ENCODE measurements around the gene CYBC1. TPM values are rescaled to one million over a fixed set of nuclear protein-coding genes. Genes with fewer than 3 reads are reported as not detected.

CYBC1 gene
- total and polyA plus RNA-seq, 4 donors = 30.3 to 83.0 (median 60.3) TPM

- Histone ChIP-seq H3K27ac (ENCODE audit: low read depth, low read length) (no peak overlapping the region), H3K4me3 (ENCODE audit: low read depth, low read length) (no peak overlapping the region), H3K27me3 (ENCODE audit: control insufficient read depth, insufficient read depth, low read length) (no peaks in the 10 kb centered on the region), H3K4me1 (ENCODE audit: control insufficient read depth, insufficient read depth, low read length) (peaks cover 11% of the 10 kb centered on the region), H3K9me3 (ENCODE audit: control insufficient read depth, insufficient read depth, low read length) (no peaks in the 10 kb centered on the region), H3K36me3 (ENCODE audit: control insufficient read depth, insufficient read depth, low read length) (peaks cover 93% of the 10 kb centered on the region)
- WGBS (ENCODE audit: insufficient coverage) = 86% methylated on average over 26 of the region's 26 CpGs
- DNase-seq (ENCODE audit: low read depth in 4 of 6, low spot score in 6 of 6) = no peak
Observed at GRCh38 chr17:82438401-82439193, 12.0 kb downstream of the CYBC1 start.

- Histone ChIP-seq H3K4me3 (ENCODE audit: low read depth, low read length) (no peak overlapping the region), H3K27me3 (ENCODE audit: control insufficient read depth, insufficient read depth, low read length) (no peaks in the 10 kb centered on the region), H3K4me1 (ENCODE audit: control insufficient read depth, insufficient read depth, low read length) (peaks cover 11% of the 10 kb centered on the region), H3K9me3 (ENCODE audit: control insufficient read depth, insufficient read depth, low read length) (no peaks in the 10 kb centered on the region), H3K27ac (ENCODE audit: low read depth, low read length) (no peak overlapping the region), H3K36me3 (ENCODE audit: control insufficient read depth, insufficient read depth, low read length) (peaks cover 84% of the 10 kb centered on the region)
- no peak for DNase-seq (ENCODE audit: low read depth in 4 of 6, low spot score in 6 of 6)
- WGBS (ENCODE audit: insufficient coverage) = 90% methylated on average over 18 of the region's 18 CpGs
Observed at GRCh38 chr17:82437325-82437668, 13.3 kb downstream of the CYBC1 start.

- peaks cover 83% of the 10 kb centered on the region for H3K36me3 ChIP-seq (ENCODE audit: control insufficient read depth, insufficient read depth, low read length)
Observed at GRCh38 chr17:82436601-82437324, 13.8 kb downstream of the CYBC1 start.

DNA sequence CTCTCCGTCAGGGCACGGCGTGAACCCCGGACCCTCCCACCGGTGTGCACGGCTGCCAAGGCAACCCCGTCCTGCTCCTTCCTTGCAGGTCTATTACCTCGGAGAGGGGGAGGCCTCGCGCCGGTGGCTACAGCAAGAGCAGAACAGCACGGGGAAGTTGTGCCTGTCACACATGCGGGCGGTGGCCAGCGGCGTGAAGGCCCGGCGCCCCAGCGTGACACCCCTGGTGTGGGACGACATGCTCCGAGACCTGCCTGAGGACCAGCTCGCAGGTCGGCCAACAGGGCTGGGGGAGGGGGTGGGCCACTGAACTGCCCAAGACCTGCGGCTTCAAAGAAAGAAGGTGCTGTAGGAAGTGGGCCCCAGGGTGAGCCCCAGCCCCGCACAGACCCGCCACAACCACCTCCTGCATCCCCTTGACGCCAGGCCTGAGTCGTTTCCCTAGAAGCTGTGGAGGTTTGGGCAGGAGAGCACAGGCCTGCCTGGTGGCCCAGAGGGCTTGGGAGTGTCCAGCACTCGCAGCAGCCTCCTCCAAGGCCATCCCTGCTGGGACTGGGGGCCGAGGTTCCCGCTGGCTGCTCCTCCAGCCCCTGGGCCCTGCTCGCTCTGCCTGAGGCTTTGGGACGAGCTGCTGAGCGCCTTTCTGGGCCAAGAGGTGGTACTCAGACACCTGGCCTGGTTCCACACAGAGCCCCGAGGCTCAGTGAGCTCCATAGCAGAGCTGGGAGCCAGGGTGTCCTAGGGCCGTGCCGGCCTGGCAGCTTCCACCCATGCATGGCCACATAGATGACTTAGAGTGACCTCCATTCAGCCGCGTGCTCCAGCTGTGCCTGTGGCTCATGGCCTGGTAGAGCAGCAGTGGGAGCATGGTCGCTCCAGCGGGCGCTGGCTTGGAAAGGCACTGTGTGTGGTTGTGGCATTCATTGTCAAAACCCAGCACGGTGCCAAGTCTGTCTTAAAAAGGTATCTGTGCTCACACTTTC lies 14.7 kb downstream of the CYBC1 start:
- H3K4me3 ChIP-seq (ENCODE audit: low read depth, low read length) = no peak overlapping the region
- no peaks in the 10 kb centered on the region for H3K27me3 ChIP-seq (ENCODE audit: control insufficient read depth, insufficient read depth, low read length)
- no peak for DNase-seq (ENCODE audit: low read depth in 4 of 6, low spot score in 6 of 6)
- WGBS (ENCODE audit: insufficient coverage) = 84% methylated on average over 42 of the region's 43 CpGs
- no peaks in the 10 kb centered on the region for H3K9me3 ChIP-seq (ENCODE audit: control insufficient read depth, insufficient read depth, low read length)
- peaks cover 10% of the 10 kb centered on the region for H3K4me1 ChIP-seq (ENCODE audit: control insufficient read depth, insufficient read depth, low read length)
- no peak overlapping the region for H3K27ac ChIP-seq (ENCODE audit: low read depth, low read length)
- peaks cover 77% of the 10 kb centered on the region for H3K36me3 ChIP-seq (ENCODE audit: control insufficient read depth, insufficient read depth, low read length)

More at GRCh38 chr17:82436601-82437324, 13.8 kb downstream of the CYBC1 start:
- DNase-seq (ENCODE audit: low read depth in 4 of 6, low spot score in 6 of 6) = no peak
- H3K4me3 ChIP-seq (ENCODE audit: low read depth, low read length) = no peak overlapping the region
- H3K4me1 ChIP-seq (ENCODE audit: control insufficient read depth, insufficient read depth, low read length) = peaks cover 11% of the 10 kb centered on the region
- no peaks in the 10 kb centered on the region for H3K27me3 ChIP-seq (ENCODE audit: control insufficient read depth, insufficient read depth, low read length)
- no peaks in the 10 kb centered on the region for H3K9me3 ChIP-seq (ENCODE audit: control insufficient read depth, insufficient read depth, low read length)
- WGBS (ENCODE audit: insufficient coverage) = 90% methylated on average over 36 of the region's 36 CpGs
- H3K27ac ChIP-seq (ENCODE audit: low read depth, low read length) = no peak overlapping the region

DNA sequence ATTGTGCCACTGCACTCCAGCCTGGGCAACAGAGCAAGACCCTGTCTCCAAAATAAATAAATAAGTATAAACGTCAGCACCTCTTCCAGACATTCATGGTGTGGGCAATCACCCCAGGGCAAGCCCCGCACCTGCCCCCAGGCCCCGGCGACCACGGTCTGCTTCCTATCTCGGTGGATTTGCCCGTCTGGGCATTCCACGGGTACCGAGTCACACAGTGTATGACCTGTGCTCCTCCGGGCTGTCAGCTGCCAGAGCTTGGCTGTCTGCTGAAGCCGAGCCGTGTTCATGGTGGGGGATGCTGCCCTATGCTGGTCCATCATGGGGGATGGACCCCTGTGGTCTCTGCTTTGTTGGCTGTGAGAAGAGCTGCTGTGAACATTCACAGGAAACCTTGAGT lies 15.4 kb downstream of the CYBC1 start:
- Histone ChIP-seq H3K27me3 (ENCODE audit: control insufficient read depth, insufficient read depth, low read length) (no peaks in the 10 kb centered on the region), H3K36me3 (ENCODE audit: control insufficient read depth, insufficient read depth, low read length) (peaks cover 70% of the 10 kb centered on the region), H3K9me3 (ENCODE audit: control insufficient read depth, insufficient read depth, low read length) (no peaks in the 10 kb centered on the region), H3K4me1 (ENCODE audit: control insufficient read depth, insufficient read depth, low read length) (peaks cover 7% of the 10 kb centered on the region), H3K27ac (ENCODE audit: low read depth, low read length) (no peak overlapping the region), H3K4me3 (ENCODE audit: low read depth, low read length) (no peak overlapping the region)
- WGBS (ENCODE audit: insufficient coverage) = 88% methylated on average over 11 of the region's 12 CpGs
- DNase-seq (ENCODE audit: low read depth in 4 of 6, low spot score in 6 of 6) = no peak

GRCh38 chr17:82434216-82434565 lies 16.4 kb downstream of the CYBC1 start:
- Histone ChIP-seq H3K9me3 (ENCODE audit: control insufficient read depth, insufficient read depth, low read length) (no peaks in the 10 kb centered on the region), H3K4me1 (ENCODE audit: control insufficient read depth, insufficient read depth, low read length) (no peaks in the 10 kb centered on the region), H3K4me3 (ENCODE audit: low read depth, low read length) (no peak overlapping the region), H3K27ac (ENCODE audit: low read depth, low read length) (no peak overlapping the region), H3K27me3 (ENCODE audit: control insufficient read depth, insufficient read depth, low read length) (no peaks in the 10 kb centered on the region), H3K36me3 (ENCODE audit: control insufficient read depth, insufficient read depth, low read length) (peaks cover 70% of the 10 kb centered on the region)
- no peak for DNase-seq (ENCODE audit: low read depth in 4 of 6, low spot score in 6 of 6)
- WGBS (ENCODE audit: insufficient coverage) = 56% methylated on average over 3 of the region's 3 CpGs

- Histone ChIP-seq H3K36me3 (ENCODE audit: control insufficient read depth, insufficient read depth, low read length) (peaks cover 65% of the 10 kb centered on the region), H3K27me3 (ENCODE audit: control insufficient read depth, insufficient read depth, low read length) (no peaks in the 10 kb centered on the region), H3K9me3 (ENCODE audit: control insufficient read depth, insufficient read depth, low read length) (no peaks in the 10 kb centered on the region), H3K4me3 (ENCODE audit: low read depth, low read length) (no peak overlapping the region), H3K27ac (ENCODE audit: low read depth, low read length) (no peak overlapping the region), H3K4me1 (ENCODE audit: control insufficient read depth, insufficient read depth, low read length) (no peaks in the 10 kb centered on the region)
- 91% methylated on average over 30 of the region's 32 CpGs for WGBS (ENCODE audit: insufficient coverage)
- no peak for DNase-seq (ENCODE audit: low read depth in 4 of 6, low spot score in 6 of 6)
Observed at GRCh38 chr17:82433560-82434215, 16.9 kb downstream of the CYBC1 start.

DNA sequence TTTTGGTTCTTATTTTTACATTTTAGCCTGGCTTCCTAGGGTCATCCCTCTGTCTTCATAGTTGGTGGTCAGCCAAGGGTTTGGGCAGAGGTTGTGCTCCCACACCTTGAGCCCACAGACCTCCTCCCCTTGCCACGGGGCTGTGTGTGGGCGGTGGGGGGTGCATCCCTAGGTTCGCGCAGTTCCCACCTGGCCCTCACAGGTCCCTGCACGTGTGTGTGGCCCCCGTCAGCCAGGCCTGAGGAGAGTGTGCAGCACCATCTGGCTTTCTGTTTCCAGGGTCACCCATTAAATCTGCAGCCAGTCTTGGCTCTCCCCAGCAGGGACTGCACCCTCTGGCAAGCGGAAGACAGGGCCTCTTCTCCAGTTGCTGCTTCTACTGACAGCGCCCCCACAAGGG lies 18.5 kb downstream of the CYBC1 start:
- H3K4me3 ChIP-seq (ENCODE audit: low read depth, low read length) = no peak overlapping the region
- no peaks in the 10 kb centered on the region for H3K9me3 ChIP-seq (ENCODE audit: control insufficient read depth, insufficient read depth, low read length)
- no peak for DNase-seq (ENCODE audit: low read depth in 4 of 6, low spot score in 6 of 6)
- H3K27ac ChIP-seq (ENCODE audit: low read depth, low read length) = no peak overlapping the region
- WGBS (ENCODE audit: insufficient coverage) = 89% methylated on average over 7 of the region's 8 CpGs
- H3K36me3 ChIP-seq (ENCODE audit: control insufficient read depth, insufficient read depth, low read length) = peaks cover 51% of the 10 kb centered on the region
- H3K4me1 ChIP-seq (ENCODE audit: control insufficient read depth, insufficient read depth, low read length) = no peaks in the 10 kb centered on the region
- H3K27me3 ChIP-seq (ENCODE audit: control insufficient read depth, insufficient read depth, low read length) = no peaks in the 10 kb centered on the region

GRCh38 chr17:82429824-82430223 lies 20.7 kb downstream of the CYBC1 start:
- no peaks in the 10 kb centered on the region for H3K9me3 ChIP-seq (ENCODE audit: control insufficient read depth, insufficient read depth, low read length)

More at GRCh38 chr17:82429824-82430223, 20.7 kb downstream of the CYBC1 start:
- H3K4me1 ChIP-seq (ENCODE audit: control insufficient read depth, insufficient read depth, low read length) = no peaks in the 10 kb centered on the region
- no peak overlapping the region for H3K27ac ChIP-seq (ENCODE audit: low read depth, low read length)
- DNase-seq (ENCODE audit: low read depth in 4 of 6, low spot score in 6 of 6) = no peak
- H3K4me3 ChIP-seq (ENCODE audit: low read depth, low read length) = no peak overlapping the region
- peaks cover 35% of the 10 kb centered on the region for H3K36me3 ChIP-seq (ENCODE audit: control insufficient read depth, insufficient read depth, low read length)
- 78% methylated on average over 7 of the region's 7 CpGs for WGBS (ENCODE audit: insufficient coverage)
- no peaks in the 10 kb centered on the region for H3K27me3 ChIP-seq (ENCODE audit: control insufficient read depth, insufficient read depth, low read length)
